HCT116 (cell line): Measurements from ENCODE around the gene ADGRA1. TPM values are rescaled to one million over a fixed set of nuclear protein-coding genes. Genes with fewer than 3 reads are reported as not detected.
"Not testable (repeated sequence)": the region's sequence is repeated elsewhere in the genome, so short reads cannot be mapped to it uniquely, and the experiment has no call there.

Source experiments
- ATAC-seq: fragments of 200-7000 bp; cut with Tn5 transposase; 2 replicates; pipeline ENCODE4 v1.9.1; 2020; ENCODE audit warnings: mild to moderate bottlenecking, moderate library complexity
- BruUV-seq: library from RNA; stranded (reverse); fragments of 400-500 nt; replicated peaks from 2 replicates; lab custom pipeline; 2021; lab: Mats Ljungman, UMichigan
- CTCF ChIA-PET: fragments of 300-600 bp; sonication (Branson Sonifier 250); formaldehyde crosslinking; loops from one replicate; lab custom pipeline; 2021; ENCODE audit warnings: antibody characterized with exemption; lab: Charles Lee
- POLR2A ChIA-PET: fragments of 300-600, 350-600 bp; sonication (Branson Sonifier 250); formaldehyde crosslinking; loops from one replicate; lab custom pipeline; 2021; ENCODE audit warnings: antibody characterized with exemption; lab: Charles Lee
- RAD21 ChIA-PET, 2 experiments: fragments of 300-600 bp; sonication (Branson Sonifier 250); formaldehyde crosslinking; loops; one replicate each; lab custom pipeline; 2023; ENCODE audit warnings: low total read pairs in 2 of 2; ENCODE audit not compliant: uncharacterized antibody in 2 of 2, unreplicated experiment in 2 of 2, low non-redundant PET in 1 of 2; lab: Charles Lee
- DNase-seq: peaks from one replicate; pipeline ENCODE4 v3.0.0-alpha.2; 2010; ENCODE audit warnings: low read depth, low spot score
- H2AFZ ChIP-seq: fragments of 200-600 bp; shearing (Covaris generic), sonication (generic); 2 replicates; pipeline ENCODE4 v1.6.1; 2017; ENCODE audit warnings: low read depth, mixed run types, mixed read lengths, antibody characterized with exemption, low read length; ENCODE audit not compliant: poor library complexity, severe bottlenecking
- H3K27ac ChIP-seq: 2 replicates; pipeline ENCODE4 v1.5.1; 2012; ENCODE audit warnings: low read depth, low read length
- H3K27me3 ChIP-seq: fragments of 200-600 bp; sonication (generic); 2 replicates; pipeline ENCODE4 v1.6.1; 2016; ENCODE audit warnings: mixed run types, low read length, mixed read lengths; ENCODE audit not compliant: insufficient read depth
- H3K36me3 ChIP-seq, 2 experiments: fragments of 200-500 bp in 1 of 2; fragments of 200-600 bp in 1 of 2; sonication (Bioruptor generic) in 1 of 2; sonication (generic) in 1 of 2; 2 replicates each; pipeline versions ENCODE4 v1.5.1 to v1.6.1; 2014 to 2016; ENCODE audit warnings: low read length in 2 of 2, inconsistent platforms in 1 of 2, mixed read lengths in 1 of 2, mixed run types in 1 of 2; ENCODE audit not compliant: insufficient read depth in 2 of 2, control insufficient read depth in 1 of 2
- H3K4me1 ChIP-seq, 2 experiments: fragments of 200-600 bp in 1 of 2; sonication (generic) in 1 of 2; 2 replicates each; pipeline versions ENCODE4 v1.5.1 to v1.6.1; 2012 to 2017; ENCODE audit warnings: low read length in 2 of 2, inconsistent platforms in 1 of 2, mild to moderate bottlenecking in 1 of 2, mixed read lengths in 1 of 2, mixed run types in 1 of 2, moderate library complexity in 1 of 2; ENCODE audit not compliant: insufficient read depth in 2 of 2, control insufficient read depth in 1 of 2
- H3K4me2 ChIP-seq: fragments of 200-600 bp; sonication (generic); 2 replicates; pipeline ENCODE4 v1.6.1; 2017; ENCODE audit warnings: mixed run types, low read length, mixed read lengths
- H3K4me3 ChIP-seq, 2 experiments: fragments of 200-600 bp in 1 of 2; sonication (generic) in 1 of 2; replicated peaks in 1 of 2; 2 replicates each; pipeline ENCODE4 v1.5.1; 2011 to 2016; ENCODE audit warnings: low read length in 2 of 2, control low read depth in 1 of 2, low read depth in 1 of 2, mild to moderate bottlenecking in 1 of 2, mixed read lengths in 1 of 2, mixed run types in 1 of 2
- H3K79me2 ChIP-seq: fragments of 200-600 bp; sonication (generic); 2 replicates; pipeline ENCODE4 v1.6.1; 2017; ENCODE audit warnings: mild to moderate bottlenecking, mixed run types, low read length, moderate library complexity, mixed read lengths; ENCODE audit not compliant: insufficient read depth
- H3K9ac ChIP-seq: fragments of 200-600 bp; sonication (generic); 2 replicates; pipeline ENCODE4 v1.6.1; 2016; ENCODE audit warnings: low read length, mixed read lengths
- H3K9me2 ChIP-seq: fragments of 200-600 bp; sonication (generic), shearing (Covaris generic); 2 replicates; pipeline ENCODE4 v1.6.1; 2017; ENCODE audit warnings: mixed run types, mild to moderate bottlenecking, moderate library complexity; ENCODE audit not compliant: insufficient read depth
- H3K9me3 ChIP-seq, 2 experiments: fragments of 200-500 bp in 1 of 2; fragments of 200-600 bp in 1 of 2; sonication (Bioruptor generic) in 1 of 2; sonication (generic) in 1 of 2; 2 replicates each; pipeline ENCODE4 v1.6.1; 2014 to 2017; ENCODE audit warnings: low read length in 2 of 2, mixed read lengths in 2 of 2, inconsistent platforms in 1 of 2, low read depth in 1 of 2, mild to moderate bottlenecking in 1 of 2, mixed run types in 1 of 2, moderate library complexity in 1 of 2; ENCODE audit not compliant: control insufficient read depth in 1 of 2, insufficient read depth in 1 of 2
- H4K20me1 ChIP-seq: fragments of 200-600 bp; sonication (generic), shearing (Covaris generic); 2 replicates; pipeline ENCODE4 v1.6.1; 2017; ENCODE audit warnings: mixed run types, mild to moderate bottlenecking, moderate library complexity; ENCODE audit not compliant: insufficient read depth
- CEBPB ChIP-seq: IDR thresholded peaks from 2 replicates; pipeline ENCODE4 v1.6.1; 2012; ENCODE audit warnings: low read depth
- ELF1 ChIP-seq: IDR thresholded peaks from 2 replicates; pipeline ENCODE4 v1.6.1; 2012; ENCODE audit warnings: low read depth, borderline replicate concordance
- FOSL1 ChIP-seq: IDR thresholded peaks from 2 replicates; pipeline ENCODE4 v1.6.1; 2012; ENCODE audit warnings: low read depth
- JUND ChIP-seq: IDR thresholded peaks from 2 replicates; pipeline ENCODE4 v1.6.1; 2012
- POLR2A ChIP-seq: IDR thresholded peaks from 2 replicates; pipeline ENCODE4 v1.7.0; 2011; ENCODE audit warnings: borderline replicate concordance; ENCODE audit not compliant: insufficient read depth, insufficient read length; ENCODE audit errors: extremely low read depth
- POLR2AphosphoS5 ChIP-seq: IDR thresholded peaks from 2 replicates; pipeline ENCODE4 v1.6.1; 2011; ENCODE audit warnings: mild to moderate bottlenecking, low read depth, low read length, moderate library complexity
- RAD21 ChIP-seq: IDR thresholded peaks from 2 replicates; pipeline ENCODE4 v1.6.1; 2012; ENCODE audit warnings: low read depth, mild to moderate bottlenecking
- SIN3A ChIP-seq: IDR thresholded peaks from 2 replicates; pipeline ENCODE4 v1.6.1; 2012; ENCODE audit warnings: low read depth
- TCF7L2 ChIP-seq: IDR thresholded peaks from 2 replicates; pipeline ENCODE4 v1.7.0; 2011; ENCODE audit warnings: borderline replicate concordance, inconsistent platforms; ENCODE audit not compliant: insufficient read depth, insufficient read length; ENCODE audit errors: extremely low read depth
- YY1 ChIP-seq: IDR thresholded peaks from 2 replicates; pipeline ENCODE4 v1.6.1; 2011; ENCODE audit warnings: low read length, low read depth, moderate library complexity, mild to moderate bottlenecking; ENCODE audit not compliant: insufficient replicate concordance; ENCODE audit errors: extremely low read depth
- ZFX ChIP-seq: fragments of 450-650 bp; IDR thresholded peaks from 2 replicates; pipeline ENCODE4 v1.6.1; 2017
- ZNF274 ChIP-seq: fragments of 200-500 bp; sonication (Bioruptor generic); IDR thresholded peaks from 2 replicates; pipeline ENCODE4 v1.6.1; 2014; ENCODE audit warnings: mild to moderate bottlenecking, low read depth, low read length, inconsistent platforms
- intact Hi-C: fragments of 100-400 bp; cut with micrococcal nuclease; formaldehyde crosslinking; loops from 2 replicates; pipeline ENCODE4 v1.10.0; 2022
- total RNA-seq: library from RNA; stranded (reverse); gene quantifications from one replicate; pipeline ENCODE4 v1.2.1, GENCODE V29; 2021; ENCODE audit not compliant: unreplicated experiment
- TF ChIP-seq, protein P1 (sequence below): IDR thresholded peaks from 2 replicates; pipeline ENCODE4 v1.6.1; 2011; ENCODE audit warnings: mild to moderate bottlenecking, low read length, moderate library complexity; ENCODE audit not compliant: insufficient replicate concordance; ENCODE audit errors: extremely low read depth
- TF ChIP-seq, protein P2 (sequence below): IDR thresholded peaks from 2 replicates; pipeline ENCODE4 v1.6.1; 2012
- TF ChIP-seq, protein P3 (sequence below): IDR thresholded peaks from 2 replicates; pipeline ENCODE4 v1.6.1; 2012; ENCODE audit warnings: low read depth

Gene ADGRA1
- total RNA-seq, 1 experiment from 2014 or later, result not detected

DNA sequence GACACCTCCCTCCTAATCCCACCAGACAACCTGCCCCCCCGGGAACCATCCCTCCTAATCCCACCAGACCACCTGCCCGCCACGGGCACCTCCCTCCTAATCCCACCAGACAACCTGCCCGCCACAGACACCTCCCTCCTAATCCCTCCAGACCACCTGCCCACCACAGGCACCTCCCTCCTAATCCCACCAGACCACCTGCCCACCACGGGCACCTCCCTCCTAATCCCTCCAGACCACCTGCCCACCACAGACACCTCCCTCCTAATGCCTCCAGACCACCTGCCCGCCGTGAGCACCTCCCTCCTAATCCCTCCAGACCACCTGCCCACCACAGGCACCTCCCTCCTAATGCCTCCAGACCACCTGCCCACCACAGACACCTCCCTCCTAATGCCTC lies 23.9 kb downstream of the ADGRA1 start:
- H3K9me2 ChIP-seq, RAD21 ChIA-PET, H4K20me1 ChIP-seq, BruUV-seq, intact Hi-C loops, ATAC-seq, H3K27ac ChIP-seq, POLR2A ChIA-PET, H3K36me3 ChIP-seq, H3K27me3 ChIP-seq, H3K4me2 ChIP-seq, H3K4me3 ChIP-seq, H2AFZ ChIP-seq, H3K9me3 ChIP-seq, DNase-seq, H3K9ac ChIP-seq, CTCF ChIA-PET, H3K79me2 ChIP-seq: not testable (repeated sequence)
- peaks cover 2 to 11% of the 10 kb centered on the region in 2 experiments; a peak in 2 of 4 replicates for H3K4me1 ChIP-seq

DNA sequence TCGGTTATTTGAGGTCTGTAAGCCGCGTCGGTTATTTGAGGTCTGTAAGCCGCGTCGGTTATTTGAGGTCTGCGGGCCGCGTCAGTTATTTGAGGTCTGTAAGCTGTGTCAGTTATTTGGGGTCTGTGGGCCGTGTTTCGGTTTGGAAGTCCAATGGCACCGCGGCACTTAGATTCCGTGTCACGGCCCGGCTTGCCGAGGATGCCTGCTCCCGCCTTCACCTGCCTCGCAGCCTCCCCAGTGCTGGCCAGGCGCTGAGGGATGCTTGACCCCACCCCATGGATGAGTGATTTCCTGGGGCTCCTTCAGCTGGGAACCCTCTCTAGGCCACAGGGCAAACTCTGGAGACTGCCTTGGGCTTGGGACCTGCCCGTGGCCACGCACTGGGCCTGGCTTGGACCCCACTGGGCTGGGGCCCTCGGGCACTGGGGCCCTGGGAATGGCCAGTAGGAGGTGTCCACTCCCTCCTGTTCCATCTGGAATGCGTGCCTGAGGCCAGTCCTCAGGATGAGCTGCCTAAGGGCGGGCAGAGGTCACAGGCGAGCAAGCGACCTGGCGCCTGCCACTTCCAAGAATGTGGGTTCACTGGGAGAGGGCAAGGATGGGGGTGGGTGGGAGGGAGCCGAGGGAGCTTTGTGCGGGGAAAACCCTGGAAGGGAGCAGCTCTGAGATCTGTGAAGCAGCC lies 25.6 kb downstream of the ADGRA1 start:
- BruUV-seq, result no TSS peak
- intact Hi-C loops, result no loop called here
- Histone ChIP-seq H3K9me2 (no peaks in the 10 kb centered on the region), H3K27me3 (no peaks in the 10 kb centered on the region), H3K4me1 (peaks cover 2 to 11% of the 10 kb centered on the region in 2 experiments; a peak in 2 of 4 replicates), H3K4me2 (no peak overlapping the region), H3K9ac (no peak overlapping the region), H4K20me1 (no peaks in the 10 kb centered on the region), H3K9me3 (no peaks in the 10 kb centered on the region), H3K27ac (no peak overlapping the region), H3K79me2 (no peaks in the 10 kb centered on the region), H3K4me3 (no peak overlapping the region), H3K36me3 (no peaks in the 10 kb centered on the region), H2AFZ (no peak overlapping the region)
- no peak for TF ChIP-seq ELF1
- no peak for TF ChIP-seq RAD21
- no peak for TF ChIP-seq SIN3A
- TF ChIP-seq, protein P1, sequence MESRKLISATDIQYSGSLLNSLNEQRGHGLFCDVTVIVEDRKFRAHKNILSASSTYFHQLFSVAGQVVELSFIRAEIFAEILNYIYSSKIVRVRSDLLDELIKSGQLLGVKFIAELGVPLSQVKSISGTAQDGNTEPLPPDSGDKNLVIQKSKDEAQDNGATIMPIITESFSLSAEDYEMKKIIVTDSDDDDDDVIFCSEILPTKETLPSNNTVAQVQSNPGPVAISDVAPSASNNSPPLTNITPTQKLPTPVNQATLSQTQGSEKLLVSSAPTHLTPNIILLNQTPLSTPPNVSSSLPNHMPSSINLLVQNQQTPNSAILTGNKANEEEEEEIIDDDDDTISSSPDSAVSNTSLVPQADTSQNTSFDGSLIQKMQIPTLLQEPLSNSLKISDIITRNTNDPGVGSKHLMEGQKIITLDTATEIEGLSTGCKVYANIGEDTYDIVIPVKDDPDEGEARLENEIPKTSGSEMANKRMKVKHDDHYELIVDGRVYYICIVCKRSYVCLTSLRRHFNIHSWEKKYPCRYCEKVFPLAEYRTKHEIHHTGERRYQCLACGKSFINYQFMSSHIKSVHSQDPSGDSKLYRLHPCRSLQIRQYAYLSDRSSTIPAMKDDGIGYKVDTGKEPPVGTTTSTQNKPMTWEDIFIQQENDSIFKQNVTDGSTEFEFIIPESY, result no peak
- TF ChIP-seq TCF7L2, result no peak
- no peak for TF ChIP-seq ZFX
- TF ChIP-seq, protein P2, sequence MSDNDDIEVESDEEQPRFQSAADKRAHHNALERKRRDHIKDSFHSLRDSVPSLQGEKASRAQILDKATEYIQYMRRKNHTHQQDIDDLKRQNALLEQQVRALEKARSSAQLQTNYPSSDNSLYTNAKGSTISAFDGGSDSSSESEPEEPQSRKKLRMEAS, result no peak
- no peak for TF ChIP-seq POLR2AphosphoS5
- no peak for TF ChIP-seq ZNF274
- TF ChIP-seq POLR2A, result no peak
- no peak for TF ChIP-seq FOSL1
- TF ChIP-seq YY1, result no peak
- TF ChIP-seq, protein P3, sequence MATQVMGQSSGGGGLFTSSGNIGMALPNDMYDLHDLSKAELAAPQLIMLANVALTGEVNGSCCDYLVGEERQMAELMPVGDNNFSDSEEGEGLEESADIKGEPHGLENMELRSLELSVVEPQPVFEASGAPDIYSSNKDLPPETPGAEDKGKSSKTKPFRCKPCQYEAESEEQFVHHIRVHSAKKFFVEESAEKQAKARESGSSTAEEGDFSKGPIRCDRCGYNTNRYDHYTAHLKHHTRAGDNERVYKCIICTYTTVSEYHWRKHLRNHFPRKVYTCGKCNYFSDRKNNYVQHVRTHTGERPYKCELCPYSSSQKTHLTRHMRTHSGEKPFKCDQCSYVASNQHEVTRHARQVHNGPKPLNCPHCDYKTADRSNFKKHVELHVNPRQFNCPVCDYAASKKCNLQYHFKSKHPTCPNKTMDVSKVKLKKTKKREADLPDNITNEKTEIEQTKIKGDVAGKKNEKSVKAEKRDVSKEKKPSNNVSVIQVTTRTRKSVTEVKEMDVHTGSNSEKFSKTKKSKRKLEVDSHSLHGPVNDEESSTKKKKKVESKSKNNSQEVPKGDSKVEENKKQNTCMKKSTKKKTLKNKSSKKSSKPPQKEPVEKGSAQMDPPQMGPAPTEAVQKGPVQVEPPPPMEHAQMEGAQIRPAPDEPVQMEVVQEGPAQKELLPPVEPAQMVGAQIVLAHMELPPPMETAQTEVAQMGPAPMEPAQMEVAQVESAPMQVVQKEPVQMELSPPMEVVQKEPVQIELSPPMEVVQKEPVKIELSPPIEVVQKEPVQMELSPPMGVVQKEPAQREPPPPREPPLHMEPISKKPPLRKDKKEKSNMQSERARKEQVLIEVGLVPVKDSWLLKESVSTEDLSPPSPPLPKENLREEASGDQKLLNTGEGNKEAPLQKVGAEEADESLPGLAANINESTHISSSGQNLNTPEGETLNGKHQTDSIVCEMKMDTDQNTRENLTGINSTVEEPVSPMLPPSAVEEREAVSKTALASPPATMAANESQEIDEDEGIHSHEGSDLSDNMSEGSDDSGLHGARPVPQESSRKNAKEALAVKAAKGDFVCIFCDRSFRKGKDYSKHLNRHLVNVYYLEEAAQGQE, result no peak
- TF ChIP-seq JUND, result no peak
- TF ChIP-seq CEBPB, result no peak
- POLR2A ChIA-PET, result no interaction called here
- DNase-seq (no peak), ATAC-seq (no peak)
- CTCF ChIA-PET, result no interaction called here
- RAD21 ChIA-PET, result no interaction called here
